Measurements from ENCODE around the gene LETMD1.

DNA sequence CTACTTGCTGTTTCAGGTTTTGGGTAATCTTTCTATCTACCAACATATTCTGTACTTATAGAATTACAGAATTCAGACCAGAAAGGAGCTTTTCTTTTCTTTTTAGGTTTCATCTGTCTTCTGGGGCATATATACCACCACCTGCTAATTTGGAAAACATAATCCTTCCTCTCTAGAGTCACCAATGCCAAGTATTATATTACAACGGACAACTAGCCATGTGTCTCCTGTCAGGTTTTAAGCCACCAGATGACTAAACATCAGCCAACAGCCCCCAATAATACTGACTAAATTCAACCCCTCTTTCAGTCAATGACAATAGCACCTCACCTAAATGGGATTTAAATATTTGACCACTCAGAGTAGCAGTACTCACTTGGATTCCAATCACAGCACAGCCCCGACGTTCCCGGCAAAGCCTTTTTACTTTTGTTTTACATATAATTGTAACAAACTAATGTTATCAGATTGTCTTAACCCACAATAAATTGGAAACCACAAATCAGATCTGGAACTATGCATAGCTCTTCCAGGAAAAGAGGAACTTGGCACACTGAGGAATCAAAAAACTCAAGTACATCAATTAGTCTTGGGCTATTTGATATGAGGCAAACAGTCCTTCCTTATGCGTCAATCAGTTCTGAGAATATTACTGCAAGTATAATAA, 35.4 kb upstream of the LETMD1 start:
- TF ChIP-seq, protein P1, sequence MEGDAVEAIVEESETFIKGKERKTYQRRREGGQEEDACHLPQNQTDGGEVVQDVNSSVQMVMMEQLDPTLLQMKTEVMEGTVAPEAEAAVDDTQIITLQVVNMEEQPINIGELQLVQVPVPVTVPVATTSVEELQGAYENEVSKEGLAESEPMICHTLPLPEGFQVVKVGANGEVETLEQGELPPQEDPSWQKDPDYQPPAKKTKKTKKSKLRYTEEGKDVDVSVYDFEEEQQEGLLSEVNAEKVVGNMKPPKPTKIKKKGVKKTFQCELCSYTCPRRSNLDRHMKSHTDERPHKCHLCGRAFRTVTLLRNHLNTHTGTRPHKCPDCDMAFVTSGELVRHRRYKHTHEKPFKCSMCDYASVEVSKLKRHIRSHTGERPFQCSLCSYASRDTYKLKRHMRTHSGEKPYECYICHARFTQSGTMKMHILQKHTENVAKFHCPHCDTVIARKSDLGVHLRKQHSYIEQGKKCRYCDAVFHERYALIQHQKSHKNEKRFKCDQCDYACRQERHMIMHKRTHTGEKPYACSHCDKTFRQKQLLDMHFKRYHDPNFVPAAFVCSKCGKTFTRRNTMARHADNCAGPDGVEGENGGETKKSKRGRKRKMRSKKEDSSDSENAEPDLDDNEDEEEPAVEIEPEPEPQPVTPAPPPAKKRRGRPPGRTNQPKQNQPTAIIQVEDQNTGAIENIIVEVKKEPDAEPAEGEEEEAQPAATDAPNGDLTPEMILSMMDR (IDR thresholded peaks at IDR 0.05) = no peak
- TF ChIP-seq MXI1 (IDR thresholded peaks at IDR 0.05; ENCODE audit: low read depth, low read length) (no peak), YY1 (IDR thresholded peaks at IDR 0.05; ENCODE audit: low read depth) (no peak), EP300 (IDR thresholded peaks at IDR 0.05; ENCODE audit: borderline replicate concordance in 1 of 2, low read depth in 1 of 2, low read length in 1 of 2) (no peak), POLR2AphosphoS5 (IDR thresholded peaks at IDR 0.05; ENCODE audit: low read depth, low read length) (no peak), RAD21 (IDR thresholded peaks at IDR 0.05; ENCODE audit: low read length) (no peak), TCF12 (IDR thresholded peaks at IDR 0.05) (no peak), RXRA (IDR thresholded peaks at IDR 0.05; ENCODE audit: borderline replicate concordance, low read depth) (no peak), EZH2phosphoT487 (IDR thresholded peaks at IDR 0.05; ENCODE audit: borderline replicate concordance, low read depth) (no peak), RFX5 (IDR thresholded peaks at IDR 0.05; ENCODE audit: low read length) (no peak), FOXM1 (IDR thresholded peaks at IDR 0.05; ENCODE audit: low read depth) (no peak), SIN3A (IDR thresholded peaks at IDR 0.05; ENCODE audit: borderline replicate concordance, low read depth, low read length) (no peak)
